NOMO-1 treated with DMSO at 0.1 percent for 48 hours (cell line): ENCODE results near the gene C16orf78.

Experiments used
- DNase-seq: peaks from one replicate; lab custom pipeline; 2025; ENCODE audit not compliant: unreplicated experiment; lab: John Stamatoyannopoulos, UW

Gene C16orf78

GRCh38 chr16:49382916-49383315 lies 9.3 kb downstream of the C16orf78 start:
- DNase-seq = no peak

- DNase-seq = no peak
These were observed 21.4 kb downstream of the C16orf78 start for GRCh38 chr16:49395021-49395420.

GRCh38 chr16:49396206-49396720 lies 22.7 kb downstream of the C16orf78 start:
- no peak for DNase-seq

- DNase-seq = no peak
These were observed 25.2 kb downstream of the C16orf78 start for GRCh38 chr16:49398761-49399160.

GRCh38 chr16:49399594-49400364 lies 26.2 kb downstream of the C16orf78 start:
- peak; percentile 36 for DNase-seq

GRCh38 chr16:49400611-49401010 lies 27.0 kb downstream of the C16orf78 start:
- DNase-seq = no peak

GRCh38 chr16:49405123-49405522 lies 31.5 kb downstream of the C16orf78 start:
- no peak for DNase-seq

- DNase-seq = no peak
These were observed 31.9 kb downstream of the C16orf78 start for GRCh38 chr16:49405530-49405929.

- peak; percentile 62 for DNase-seq
These were observed 34.4 kb downstream of the C16orf78 start for GRCh38 chr16:49407873-49408550.

GRCh38 chr16:49409121-49409520 lies 35.5 kb downstream of the C16orf78 start:
- DNase-seq = no peak

- DNase-seq = no peak
These were observed 36.6 kb downstream of the C16orf78 start for GRCh38 chr16:49410226-49410625.

- no peak for DNase-seq
These were observed 37.7 kb downstream of the C16orf78 start for GRCh38 chr16:49411121-49411970.

- DNase-seq = no peak
These were observed 41.1 kb downstream of the C16orf78 start for GRCh38 chr16:49414671-49415070.

GRCh38 chr16:49415083-49415482 lies 41.5 kb downstream of the C16orf78 start:
- no peak for DNase-seq

- no peak for DNase-seq
These were observed 42.5 kb downstream of the C16orf78 start for GRCh38 chr16:49416001-49416675.

- DNase-seq = no peak
These were observed 43.8 kb downstream of the C16orf78 start for GRCh38 chr16:49417354-49417753.

GRCh38 chr16:49419006-49419405 lies 45.4 kb downstream of the C16orf78 start:
- DNase-seq = no peak

- DNase-seq = no peak
These were observed 46.3 kb downstream of the C16orf78 start for GRCh38 chr16:49419862-49420261.

GRCh38 chr16:49422896-49423295 lies 49.3 kb downstream of the C16orf78 start:
- no peak for DNase-seq

GRCh38 chr16:49424961-49425360 lies 51.4 kb downstream of the C16orf78 start:
- DNase-seq = no peak

GRCh38 chr16:49427771-49428170 lies 54.2 kb downstream of the C16orf78 start:
- no peak for DNase-seq
